Placental epithelial cell (primary cell): ENCODE measurements around the gene SLC10A7. TPM values are rescaled to one million over a fixed set of nuclear protein-coding genes. Genes with fewer than 3 reads are reported as not detected.

Experiments used
- small RNA-seq: library from RNA; depleted of rRNA; stranded (forward); fragments of <200 nt; gene quantifications from one replicate; pipeline ENCODE3, GENCODE V24; 2012
- total RNA-seq: library from RNA; depleted of rRNA; stranded (reverse); fragments of >200 nt; gene quantifications from 2 replicates; pipeline ENCODE4 v1.2.3, GENCODE V29; 2012

The SLC10A7 gene, protein sequence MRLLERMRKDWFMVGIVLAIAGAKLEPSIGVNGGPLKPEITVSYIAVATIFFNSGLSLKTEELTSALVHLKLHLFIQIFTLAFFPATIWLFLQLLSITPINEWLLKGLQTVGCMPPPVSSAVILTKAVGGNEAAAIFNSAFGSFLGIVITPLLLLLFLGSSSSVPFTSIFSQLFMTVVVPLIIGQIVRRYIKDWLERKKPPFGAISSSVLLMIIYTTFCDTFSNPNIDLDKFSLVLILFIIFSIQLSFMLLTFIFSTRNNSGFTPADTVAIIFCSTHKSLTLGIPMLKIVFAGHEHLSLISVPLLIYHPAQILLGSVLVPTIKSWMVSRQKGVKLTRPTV
- 9.4 and 22.1 TPM in 2 replicates for total RNA-seq

DNA sequence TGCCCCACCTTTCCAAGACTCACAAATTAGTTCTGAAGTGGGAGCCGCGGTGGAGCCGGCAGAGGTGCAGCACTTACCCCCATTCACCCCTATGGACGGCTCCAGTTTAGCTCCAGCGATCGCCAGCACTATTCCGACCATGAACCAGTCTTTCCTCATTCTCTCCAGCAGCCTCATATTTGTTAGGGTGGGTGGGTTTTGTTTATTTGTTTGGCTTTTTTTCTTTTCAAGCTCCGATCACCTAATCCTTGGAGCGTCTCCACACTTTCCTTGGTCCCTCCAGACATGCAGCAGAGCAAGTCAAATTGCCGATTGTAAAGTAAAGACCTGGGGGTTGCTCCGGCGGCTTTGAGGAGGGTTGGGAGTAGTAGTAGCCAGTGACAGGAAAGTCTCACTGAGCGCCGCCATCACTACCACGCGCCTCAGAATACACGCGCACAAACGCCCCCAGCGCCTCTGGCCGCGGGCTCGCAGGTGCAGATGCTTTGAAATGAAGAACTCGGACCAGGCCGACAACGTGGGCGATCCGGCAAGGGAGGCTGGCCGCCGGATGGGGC, at the start of gene SLC10A7:
TSS of gene SLC10A7 (minus strand) at position 400 of the 557 bp plus-strand sequence. CDS start at position 177, 223 bp downstream.

GRCh38 chr4:146214238-146214637, 307.5 kb downstream of the SLC10A7 start, which contains the start of gene REELD1:
REELD1 (plus strand) TSS chr4:146214538; CDS start chr4:146216953, 2,415 bp downstream.

Small RNAs within 50 kb of the gene (small RNA-seq; reads per million reads assigned to genes)
- gene MIR7849, result not detected

Other genes with a start within 250 kb of the SLC10A7 start
- gene POU4F2, start 117.0 kb upstream of the SLC10A7 start, total RNA-seq, result not detected in 2 replicates